Activated CD8-positive, alpha-beta memory T cell treated with anti-CD3 and anti-CD28 coated beads, Interleukin-2, amount 10 ng/mL, durations not matched to agents 7 days and 5 days (primary cell): ENCODE results near the gene GRIK1. TPM values are rescaled to one million over a fixed set of nuclear protein-coding genes. Genes with fewer than 3 reads are reported as not detected.
A peak's percentile ranks its signal among the peaks of the same experiment; 100 is the strongest.

Experiments used
- ATAC-seq: fragments of 150-1000 bp; cut with Tn5 transposase; one replicate; pipeline ENCODE4 v1.10.0; 2021; ENCODE audit warnings: moderate library complexity
- CTCF ChIA-PET: fragments of 350-600 bp; sonication (Branson Sonifier 250); formaldehyde crosslinking; loops from one replicate; lab custom pipeline; 2021; ENCODE audit warnings: antibody characterized with exemption; lab: Charles Lee
- DNase-seq: peaks from one replicate; pipeline ENCODE4 v3.0.0-alpha.2; 2020
- H3K27ac Mint-ChIP-seq: one replicate; pipeline ENCODE4 v1.8.0; 2021; ENCODE audit warnings: mild to moderate bottlenecking, mixed read lengths
- H3K27me3 Mint-ChIP-seq: one replicate; pipeline ENCODE4 v1.8.0; 2021; ENCODE audit warnings: mixed read lengths
- H3K36me3 Mint-ChIP-seq: one replicate; pipeline ENCODE4 v1.8.0; 2021; ENCODE audit warnings: mild to moderate bottlenecking, mixed read lengths
- H3K4me1 Mint-ChIP-seq: one replicate; pipeline ENCODE4 v1.8.0; 2021; ENCODE audit warnings: mixed read lengths
- H3K4me3 Mint-ChIP-seq: one replicate; pipeline ENCODE4 v1.8.0; 2021; ENCODE audit warnings: mild to moderate bottlenecking, moderate library complexity, mixed read lengths
- H3K9me3 Mint-ChIP-seq: one replicate; pipeline ENCODE4 v1.8.0; 2022; ENCODE audit warnings: low read depth, mixed read lengths
- total RNA-seq, 2 experiments: library from RNA; stranded (reverse); gene quantifications; one replicate each; pipeline ENCODE4 v1.2.3, GENCODE V29; 2021

The GRIK1 gene
- total RNA-seq, 2 experiments from 2014 or later = not detected

- H3K27me3 Mint-ChIP-seq = peaks cover 5% of the 10 kb centered on the region
- H3K9me3 Mint-ChIP-seq = no peaks in the 10 kb centered on the region
- H3K36me3 Mint-ChIP-seq = no peaks in the 10 kb centered on the region
- ATAC-seq (no peak), DNase-seq (no peak)
- H3K4me1 Mint-ChIP-seq = peaks cover 3% of the 10 kb centered on the region
- H3K4me3 Mint-ChIP-seq = no peak overlapping the region
- CTCF ChIA-PET = interaction anchor here (0.6 kb wide), 1 partner anchor 20 kb away, joined by 3 read pairs; no protein-coding TSS in a partner anchor
- no peak overlapping the region for H3K27ac Mint-ChIP-seq
These were observed 266.6 kb downstream of the GRIK1 start for GRCh38 chr21:29673096-29673610.

DNA sequence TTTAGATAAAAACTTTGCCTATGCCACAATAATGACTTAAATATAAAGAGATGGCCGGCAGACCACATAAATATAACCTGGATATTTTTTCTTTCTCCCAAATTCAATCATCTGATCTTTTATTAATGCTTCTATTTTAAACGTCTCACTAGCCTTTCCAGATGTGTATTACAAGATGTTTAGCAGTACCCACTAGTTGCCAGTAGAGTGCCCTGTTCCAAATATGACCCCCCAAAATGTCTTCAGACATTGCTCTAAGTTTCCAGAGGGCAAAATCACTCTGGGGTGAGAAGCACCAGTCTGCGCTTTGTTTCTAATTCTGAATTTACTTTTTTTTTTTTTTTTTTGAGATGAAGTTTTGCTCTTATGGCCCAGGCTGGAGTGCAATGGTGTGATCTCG is 268.1 kb downstream of the GRIK1 start:
- ATAC-seq = no peak

GRCh38 chr21:29670228-29670627 is 269.6 kb downstream of the GRIK1 start:
- no peaks in the 10 kb centered on the region for H3K9me3 Mint-ChIP-seq
- H3K36me3 Mint-ChIP-seq = no peaks in the 10 kb centered on the region
- no peak for ATAC-seq
- H3K4me1 Mint-ChIP-seq = peaks cover 3% of the 10 kb centered on the region
- no peak overlapping the region for H3K4me3 Mint-ChIP-seq
- no peak for DNase-seq
- CTCF ChIA-PET = no interaction called here
- peaks cover 6% of the 10 kb centered on the region for H3K27me3 Mint-ChIP-seq
- no peak overlapping the region for H3K27ac Mint-ChIP-seq

More for the DNA sequence above, 268.1 kb downstream of the GRIK1 start:
- Mint-ChIP-seq H3K36me3 (no peaks in the 10 kb centered on the region), H3K4me1 (peaks cover 3% of the 10 kb centered on the region), H3K9me3 (no peaks in the 10 kb centered on the region), H3K4me3 (no peak overlapping the region), H3K27me3 (peaks cover 9% of the 10 kb centered on the region), H3K27ac (no peak overlapping the region)
- CTCF ChIA-PET = no interaction called here
- no peak for DNase-seq

GRCh38 chr21:29669416-29669815 is 270.4 kb downstream of the GRIK1 start:
- ATAC-seq (no peak), DNase-seq (no peak)
- no peak overlapping the region for H3K27ac Mint-ChIP-seq
- H3K36me3 Mint-ChIP-seq = no peaks in the 10 kb centered on the region
- H3K4me1 Mint-ChIP-seq = peaks cover under 1% of the 10 kb centered on the region
- CTCF ChIA-PET = no interaction called here
- peaks cover 11% of the 10 kb centered on the region for H3K27me3 Mint-ChIP-seq
- H3K4me3 Mint-ChIP-seq = no peak overlapping the region
- H3K9me3 Mint-ChIP-seq = no peaks in the 10 kb centered on the region

DNA sequence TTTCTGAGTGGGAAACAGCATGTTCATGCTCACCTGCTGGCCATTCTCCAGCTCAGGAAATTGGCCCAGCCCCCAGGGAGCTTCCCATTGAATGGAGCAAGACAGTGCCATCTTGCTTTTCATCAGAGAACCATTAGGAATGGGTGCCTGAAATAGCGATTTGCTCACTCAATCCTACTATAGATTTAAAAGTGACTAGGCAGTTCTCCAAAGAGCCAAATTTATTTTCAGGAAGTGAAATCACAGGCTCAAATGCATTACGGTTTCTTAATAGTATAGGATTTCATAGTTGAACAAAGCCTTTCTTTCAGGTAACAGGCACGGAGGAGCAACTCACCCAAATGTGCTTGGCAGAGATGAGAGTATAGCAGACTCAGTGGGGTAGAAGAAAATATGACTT is 272.1 kb downstream of the GRIK1 start:
- DNase-seq = no peak
- no peaks in the 10 kb centered on the region for H3K9me3 Mint-ChIP-seq
- no peaks in the 10 kb centered on the region for H3K36me3 Mint-ChIP-seq
- H3K27ac Mint-ChIP-seq = no peak overlapping the region
- H3K4me1 Mint-ChIP-seq = no peaks in the 10 kb centered on the region
- ATAC-seq = no peak
- peaks cover 17% of the 10 kb centered on the region for H3K27me3 Mint-ChIP-seq
- H3K4me3 Mint-ChIP-seq = no peak overlapping the region
- CTCF ChIA-PET = no interaction called here

DNA sequence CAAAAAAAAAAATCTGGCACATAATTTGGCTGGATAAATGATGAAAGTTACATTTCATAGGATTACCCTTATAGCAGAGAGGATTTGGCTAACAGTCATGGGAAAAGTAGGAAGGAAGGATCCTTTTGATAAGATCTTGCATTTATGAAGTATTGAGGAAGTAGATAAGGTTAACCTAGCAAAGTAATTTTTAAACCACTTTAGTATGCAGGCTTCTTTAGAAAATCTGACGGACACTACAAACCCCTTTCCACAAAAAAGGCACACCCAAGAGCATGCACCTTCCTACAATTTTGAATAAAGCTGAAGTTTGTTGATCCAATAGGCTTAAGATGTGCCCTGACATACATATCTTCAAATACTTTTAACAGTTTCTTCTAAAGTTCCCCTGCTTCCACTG is 275.2 kb downstream of the GRIK1 start:
- CTCF ChIA-PET = no interaction called here

DNA sequence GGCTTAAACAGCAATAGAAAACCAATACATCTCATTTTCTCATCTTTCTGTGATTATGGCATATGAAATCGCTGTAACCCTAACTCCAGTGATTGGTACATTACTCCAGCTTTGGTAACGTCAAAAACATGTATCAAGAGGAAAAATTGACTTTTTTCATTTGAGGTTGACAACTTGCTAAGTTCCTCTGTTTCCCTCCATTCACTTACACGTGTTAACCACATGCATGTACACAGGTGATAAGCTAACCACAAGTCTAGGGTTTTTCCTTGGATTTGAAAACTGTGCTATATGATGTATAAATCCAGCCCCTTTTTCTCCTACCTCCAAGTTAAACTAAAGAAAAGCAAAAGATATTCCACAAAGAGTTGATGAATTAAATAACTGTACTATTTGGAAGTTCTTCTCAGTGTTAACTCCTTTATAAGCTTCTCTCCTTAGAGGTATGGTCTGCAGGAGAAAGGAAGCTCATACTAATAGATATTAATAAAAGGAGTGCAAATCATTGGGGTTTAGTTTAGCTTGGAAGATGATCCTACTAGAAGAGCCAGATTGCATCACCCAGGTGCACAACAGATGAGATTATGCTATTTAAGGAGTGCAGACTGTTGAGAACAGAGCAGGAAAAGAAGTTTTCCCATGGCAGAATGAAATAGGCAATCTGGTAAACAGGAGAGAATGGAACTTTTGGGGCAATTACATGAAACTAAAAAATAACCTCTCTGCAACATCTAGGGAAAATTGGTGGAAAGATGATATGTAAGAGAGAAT is 277.9 kb downstream of the GRIK1 start:
- DNase-seq = no peak
- Mint-ChIP-seq H3K27me3 (peaks cover 25% of the 10 kb centered on the region), H3K9me3 (no peaks in the 10 kb centered on the region), H3K4me1 (peaks cover 9% of the 10 kb centered on the region), H3K36me3 (peaks cover 2% of the 10 kb centered on the region), H3K4me3 (no peak overlapping the region), H3K27ac (no peak overlapping the region)
- CTCF ChIA-PET = no interaction called here
- no peak for ATAC-seq

More for the DNA sequence above, 275.2 kb downstream of the GRIK1 start:
- Mint-ChIP-seq H3K27me3 (peaks cover 31% of the 10 kb centered on the region), H3K9me3 (no peaks in the 10 kb centered on the region), H3K4me1 (peaks cover 2% of the 10 kb centered on the region), H3K4me3 (no peak overlapping the region), H3K27ac (no peak overlapping the region), H3K36me3 (no peaks in the 10 kb centered on the region)
- no peak for DNase-seq
- ATAC-seq = no peak

GRCh38 chr21:29660047-29660720 is 279.6 kb downstream of the GRIK1 start:
- no peaks in the 10 kb centered on the region for H3K9me3 Mint-ChIP-seq
- H3K27me3 Mint-ChIP-seq = peaks cover 25% of the 10 kb centered on the region

GRCh38 chr21:29658934-29659203 is 280.9 kb downstream of the GRIK1 start:
- ATAC-seq = no peak
- Mint-ChIP-seq H3K4me1 (peaks cover 18% of the 10 kb centered on the region), H3K36me3 (peaks cover 5% of the 10 kb centered on the region), H3K27ac (no peak overlapping the region), H3K27me3 (peaks cover 21% of the 10 kb centered on the region), H3K9me3 (peaks cover 2% of the 10 kb centered on the region), H3K4me3 (no peak overlapping the region)
- DNase-seq = no peak
- CTCF ChIA-PET = no interaction called here

More at GRCh38 chr21:29660047-29660720, 279.6 kb downstream of the GRIK1 start:
- CTCF ChIA-PET = no interaction called here
- no peak overlapping the region for H3K4me3 Mint-ChIP-seq
- peaks cover 5% of the 10 kb centered on the region for H3K36me3 Mint-ChIP-seq
- no peak overlapping the region for H3K27ac Mint-ChIP-seq
- peaks cover 18% of the 10 kb centered on the region for H3K4me1 Mint-ChIP-seq
- no peak for DNase-seq
- ATAC-seq = no peak

DNA sequence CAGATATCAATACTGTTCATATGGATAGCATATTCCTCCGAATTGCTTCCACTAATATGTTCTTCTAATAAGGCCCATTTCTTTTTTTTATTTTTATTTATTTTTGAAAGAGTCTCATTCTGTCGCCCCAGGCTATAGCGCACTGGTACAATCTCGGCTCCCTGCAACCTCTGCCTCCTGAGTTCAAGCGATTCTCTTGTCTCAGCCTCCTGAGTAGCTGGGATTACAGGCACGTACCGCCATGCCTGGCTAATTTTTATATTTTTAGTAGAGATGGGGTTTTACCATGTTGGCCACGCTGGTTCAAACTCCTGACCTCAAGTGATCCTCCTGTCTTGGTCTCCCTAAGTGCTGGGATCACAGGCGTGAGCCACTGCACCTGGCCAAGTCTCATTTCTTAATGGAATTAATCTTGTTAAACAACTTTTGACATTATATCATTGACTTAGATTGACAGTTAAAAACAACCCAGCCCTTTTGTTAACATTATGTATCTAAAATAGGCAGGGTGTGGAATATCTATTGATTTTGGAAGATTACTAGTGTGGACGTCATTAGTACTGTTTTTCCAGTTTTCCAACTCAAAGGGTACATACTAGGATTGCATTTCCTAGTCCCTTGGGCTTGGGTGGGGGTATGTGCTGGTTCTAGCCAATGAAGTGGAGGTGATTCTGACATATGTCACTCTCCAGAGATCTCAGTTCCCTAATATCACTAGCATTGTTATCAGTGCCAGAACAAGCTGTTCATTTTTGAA is 281.4 kb downstream of the GRIK1 start:
- H3K36me3 Mint-ChIP-seq = peaks cover 5% of the 10 kb centered on the region
- no peak overlapping the region for H3K4me3 Mint-ChIP-seq
- peaks cover 2% of the 10 kb centered on the region for H3K9me3 Mint-ChIP-seq
- no peak for DNase-seq
- CTCF ChIA-PET = no interaction called here
- H3K27ac Mint-ChIP-seq = no peak overlapping the region
- H3K4me1 Mint-ChIP-seq = peaks cover 18% of the 10 kb centered on the region
- H3K27me3 Mint-ChIP-seq = peaks cover 17% of the 10 kb centered on the region
- ATAC-seq = no peak

DNA sequence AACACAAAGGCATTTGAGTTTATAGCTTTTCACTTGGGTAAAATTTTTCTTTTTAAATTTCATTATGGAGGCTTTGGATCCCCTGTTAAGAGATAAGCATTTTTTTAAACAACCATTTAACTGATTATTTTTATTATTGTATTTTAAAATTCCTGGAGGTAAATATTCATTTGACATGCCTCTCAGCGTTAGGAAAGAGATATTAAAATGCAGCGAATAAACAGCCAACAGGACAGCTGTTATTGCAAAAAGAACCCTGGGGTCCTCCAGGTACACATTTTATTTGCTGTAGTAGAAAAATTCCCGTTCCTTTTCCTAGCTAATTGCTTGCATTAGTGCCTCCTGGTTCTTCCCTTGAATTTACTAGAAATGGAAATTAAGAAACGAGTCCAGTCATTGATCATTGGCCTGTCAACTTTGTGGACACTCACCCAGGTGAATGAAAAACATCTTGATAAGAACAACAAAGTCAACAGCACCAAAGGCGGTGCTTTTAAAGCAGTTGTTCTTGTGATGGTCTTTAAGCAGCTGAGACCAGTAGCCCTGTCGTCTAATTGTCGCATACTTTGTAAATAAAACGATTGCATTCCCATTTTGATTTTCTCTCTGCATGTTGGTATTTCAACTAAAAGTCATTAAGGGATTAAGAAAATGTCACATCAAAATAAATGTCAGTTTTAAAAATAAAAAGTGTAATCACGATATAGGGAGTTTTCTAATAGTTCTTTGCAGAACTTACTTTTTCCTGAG is 282.4 kb downstream of the GRIK1 start:
- CTCF ChIA-PET = interaction anchor here (0.5 kb wide), 1 partner anchor 181 kb away, joined by 4 read pairs; no protein-coding TSS in a partner anchor
- H3K4me1 Mint-ChIP-seq = peaks cover 18% of the 10 kb centered on the region

DNA sequence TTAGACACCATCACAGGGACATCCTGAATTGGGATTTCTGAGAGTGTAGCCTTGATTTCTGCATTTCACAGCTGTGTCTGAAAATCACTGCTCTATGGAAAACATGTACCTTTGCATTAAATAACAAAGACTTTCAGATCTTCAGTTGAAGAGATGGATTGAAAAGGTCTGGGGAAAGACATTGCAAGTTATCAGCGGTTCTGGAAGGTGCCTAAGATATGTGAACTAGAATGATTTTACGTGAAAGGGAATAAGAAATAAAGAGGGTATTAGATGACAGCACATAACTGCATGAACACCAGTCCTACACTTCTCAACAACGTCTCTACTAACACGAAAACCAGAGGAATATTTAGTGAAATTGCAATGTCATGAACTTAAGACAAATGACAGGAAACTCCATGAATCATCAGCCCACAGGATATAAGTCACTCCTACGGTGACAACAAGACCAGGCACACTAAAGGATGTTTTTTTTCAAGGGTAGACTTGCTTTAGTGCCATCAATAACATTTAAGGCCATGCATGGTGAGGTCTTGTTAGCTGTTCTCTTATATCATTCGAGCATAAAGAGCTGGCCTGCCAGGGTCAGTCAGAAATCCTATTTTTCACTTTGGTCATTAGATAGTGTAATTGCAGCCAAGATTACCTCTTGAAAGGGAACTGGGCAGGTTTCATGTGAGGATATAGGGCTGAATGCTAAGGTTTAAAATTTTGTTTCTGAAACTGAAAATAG is 283.1 kb downstream of the GRIK1 start:
- Mint-ChIP-seq H3K27ac (peak overlapping the region; percentile 76), H3K36me3 (peaks cover 5% of the 10 kb centered on the region), H3K4me3 (peak overlapping the region; percentile 3), H3K9me3 (peaks cover 2% of the 10 kb centered on the region), H3K27me3 (peaks cover 9% of the 10 kb centered on the region), H3K4me1 (peaks cover 18% of the 10 kb centered on the region)
- DNase-seq = peak; percentile 41
- ATAC-seq = peak; percentile 86
- CTCF ChIA-PET = no interaction called here

More for the DNA sequence above, 282.4 kb downstream of the GRIK1 start:
- DNase-seq (no peak), ATAC-seq (no peak)
- Mint-ChIP-seq H3K27ac (peak overlapping the region; percentile 76), H3K9me3 (peaks cover 2% of the 10 kb centered on the region), H3K36me3 (peaks cover 5% of the 10 kb centered on the region), H3K27me3 (peaks cover 16% of the 10 kb centered on the region), H3K4me3 (no peak overlapping the region)
